Measurements from ENCODE around the gene CCDC85C. TPM values are rescaled to one million over a fixed set of nuclear protein-coding genes. Genes with fewer than 3 reads are reported as not detected.

Gene CCDC85C
- polyA plus RNA-seq, 1 of the 3 experiments (the other 2 are of a cell fraction): 9.6 TPM

GRCh38 chr14:99636487-99636886 lies 32.5 kb upstream of the CCDC85C start:
- no peaks in the 10 kb centered on the region for H3K9me2 ChIP-seq
- TF ChIP-seq CHD2 (IDR thresholded peaks at IDR 0.05; ENCODE audit: low read length, partially characterized antibody) (no peak), RAD21 (IDR thresholded peaks at IDR 0.05; ENCODE audit: low read length) (no peak), EP300 (IDR thresholded peaks at IDR 0.05; ENCODE audit: borderline replicate concordance in 1 of 2, low read depth in 1 of 2, low read length in 1 of 2) (no peak), FOSL2 (IDR thresholded peaks at IDR 0.05; ENCODE audit: borderline replicate concordance, low read depth) (no peak), TCF12 (IDR thresholded peaks at IDR 0.05) (no peak), TAF1 (IDR thresholded peaks at IDR 0.05; ENCODE audit: borderline replicate concordance, low read depth, low read length) (no peak), RCOR1 (IDR thresholded peaks at IDR 0.05; ENCODE audit: low read length) (no peak), FOXM1 (IDR thresholded peaks at IDR 0.05; ENCODE audit: low read depth) (no peak), ELF1 (IDR thresholded peaks at IDR 0.05) (no peak)

GRCh38 chr14:99635116-99635515 lies 31.1 kb upstream of the CCDC85C start:
- WGBS (ENCODE audit: low lambda C conversion rate): 84% methylated on average over 8 of the region's 8 CpGs
- Histone ChIP-seq H4K20me1 (ENCODE audit: insufficient read depth) (no peaks in the 10 kb centered on the region), H3K4me1 (ENCODE audit: control insufficient read depth in 1 of 2, insufficient read depth in 2 of 2, low read depth in 1 of 2, low read length in 1 of 2) (peaks cover 0 to 8% of the 10 kb centered on the region in 2 experiments; a peak in 1 of 4 replicates), H3K79me2 (ENCODE audit: insufficient read depth) (no peaks in the 10 kb centered on the region), H3K4me3 (ENCODE audit: low read depth in 2 of 2, low read length in 1 of 2) (no peak overlapping the region), H3K27me3 (ENCODE audit: insufficient read depth) (no peaks in the 10 kb centered on the region), H3K4me2 (no peak overlapping the region), H3K36me3 (replicated peaks in 1 of 2; ENCODE audit: control insufficient read depth in 1 of 2, insufficient read depth in 2 of 2, low read length in 1 of 2) (no peaks in the 10 kb centered on the region), H2AFZ (ENCODE audit: low read depth) (no peak overlapping the region), H3K9me2 (no peaks in the 10 kb centered on the region), H3F3A (replicated peaks; ENCODE audit: insufficient read depth) (no peaks in the 10 kb centered on the region), H3K27ac (ENCODE audit: low read depth in 2 of 2, low read length in 1 of 2) (no peak overlapping the region), H3K9me3 (no peaks in the 10 kb centered on the region), H3K9ac (no peak overlapping the region)
- TF ChIP-seq SMC3 (IDR thresholded peaks at IDR 0.05; ENCODE audit: low read depth, low read length) (no peak), NRF1 (IDR thresholded peaks at IDR 0.05; ENCODE audit: low read depth, low read length) (no peak), EP300 (IDR thresholded peaks at IDR 0.05; ENCODE audit: borderline replicate concordance in 1 of 2, low read depth in 1 of 2, low read length in 1 of 2) (no peak), MAX (IDR thresholded peaks at IDR 0.05; ENCODE audit: low read depth) (no peak), ZBTB33 (IDR thresholded peaks at IDR 0.05; ENCODE audit: borderline replicate concordance, low read depth) (no peak), RAD21 (IDR thresholded peaks at IDR 0.05; ENCODE audit: low read length) (no peak), IRF3 (IDR thresholded peaks at IDR 0.05; ENCODE audit: low read depth, low read length) (no peak), MEF2A (IDR thresholded peaks at IDR 0.05; ENCODE audit: borderline replicate concordance, low read depth) (no peak), FOXJ3 (CRISPR knock-in tag; IDR thresholded peaks at IDR 0.05) (no peak), NFIC (IDR thresholded peaks at IDR 0.05; ENCODE audit: borderline replicate concordance) (no peak), FOXM1 (IDR thresholded peaks at IDR 0.05; ENCODE audit: low read depth) (no peak), CHD2 (IDR thresholded peaks at IDR 0.05; ENCODE audit: low read length, partially characterized antibody) (no peak)
- DNase-seq: no peak
- CTCF ChIA-PET: no interaction called here
- POLR2A ChIA-PET: no interaction called here

More at GRCh38 chr14:99636487-99636886, 32.5 kb upstream of the CCDC85C start:
- H3K9me3 ChIP-seq: no peaks in the 10 kb centered on the region
- no peak overlapping the region for H3K27ac ChIP-seq (ENCODE audit: low read depth in 2 of 2, low read length in 1 of 2)
- POLR2A ChIA-PET: no interaction called here
- no peak for DNase-seq
- no peaks in the 10 kb centered on the region for H4K20me1 ChIP-seq (ENCODE audit: insufficient read depth)
- peaks cover 0 to 8% of the 10 kb centered on the region in 2 experiments; a peak in 1 of 4 replicates for H3K4me1 ChIP-seq (ENCODE audit: control insufficient read depth in 1 of 2, insufficient read depth in 2 of 2, low read depth in 1 of 2, low read length in 1 of 2)
- H2AFZ ChIP-seq (ENCODE audit: low read depth): no peak overlapping the region
- H3K4me3 ChIP-seq (ENCODE audit: low read depth in 2 of 2, low read length in 1 of 2): no peak overlapping the region
- no peaks in the 10 kb centered on the region for H3K36me3 ChIP-seq (replicated peaks in 1 of 2; ENCODE audit: control insufficient read depth in 1 of 2, insufficient read depth in 2 of 2, low read length in 1 of 2)
- 72% methylated on average over 5 of the region's 5 CpGs for WGBS (ENCODE audit: low lambda C conversion rate)
- no peak overlapping the region for H3K9ac ChIP-seq
- no peaks in the 10 kb centered on the region for H3F3A ChIP-seq (replicated peaks; ENCODE audit: insufficient read depth)
- CTCF ChIA-PET: no interaction called here
- no peak overlapping the region for H3K4me2 ChIP-seq
- no peaks in the 10 kb centered on the region for H3K27me3 ChIP-seq (ENCODE audit: insufficient read depth)
- H3K79me2 ChIP-seq (ENCODE audit: insufficient read depth): no peaks in the 10 kb centered on the region
